GM13976 (cell line): ENCODE data around the gene MADD.

Source experiments
- DNase-seq: peaks from one replicate; pipeline ENCODE4 v3.0.0; 2012; ENCODE audit warnings: low spot score
- in situ Hi-C: fragments of 300-500 bp; cut with MboI; formaldehyde crosslinking; loops from one replicate; pipeline ENCODE4 v1.12.0; 2022; ENCODE audit warnings: low sequenced_read_pairs, mixed read lengths, inconsistent platforms; ENCODE audit not compliant: unreplicated experiment
- TF ChIP-seq, protein P1 (sequence below): IDR thresholded peaks from 2 replicates; pipeline ENCODE4 v1.5.1; 2012; ENCODE audit warnings: borderline replicate concordance, mild to moderate bottlenecking; ENCODE audit not compliant: insufficient read depth; ENCODE audit errors: extremely low read depth, missing control alignments, control extremely low read depth

MADD gene

DNA sequence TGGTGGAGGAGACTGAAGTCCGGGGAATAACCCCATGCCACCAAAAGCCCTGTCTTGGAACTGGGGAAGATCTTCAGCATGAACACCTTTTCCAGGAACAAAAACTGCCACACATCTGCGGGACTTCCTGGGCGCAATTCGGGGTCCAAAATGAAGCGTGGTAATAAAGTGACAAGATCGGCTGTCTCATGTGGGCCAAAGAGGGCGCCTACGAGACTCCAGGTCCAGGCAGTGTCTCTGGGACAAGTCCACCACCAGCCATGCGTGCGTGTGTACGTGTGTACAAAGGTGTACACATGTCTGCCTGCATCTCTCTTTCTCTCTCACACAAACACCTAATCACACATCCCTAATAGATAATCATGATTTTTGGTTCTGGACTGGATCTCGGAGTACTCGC is 91.5 kb downstream of the MADD start:
- in situ Hi-C loops: no loop called here
- TF ChIP-seq, protein P1, sequence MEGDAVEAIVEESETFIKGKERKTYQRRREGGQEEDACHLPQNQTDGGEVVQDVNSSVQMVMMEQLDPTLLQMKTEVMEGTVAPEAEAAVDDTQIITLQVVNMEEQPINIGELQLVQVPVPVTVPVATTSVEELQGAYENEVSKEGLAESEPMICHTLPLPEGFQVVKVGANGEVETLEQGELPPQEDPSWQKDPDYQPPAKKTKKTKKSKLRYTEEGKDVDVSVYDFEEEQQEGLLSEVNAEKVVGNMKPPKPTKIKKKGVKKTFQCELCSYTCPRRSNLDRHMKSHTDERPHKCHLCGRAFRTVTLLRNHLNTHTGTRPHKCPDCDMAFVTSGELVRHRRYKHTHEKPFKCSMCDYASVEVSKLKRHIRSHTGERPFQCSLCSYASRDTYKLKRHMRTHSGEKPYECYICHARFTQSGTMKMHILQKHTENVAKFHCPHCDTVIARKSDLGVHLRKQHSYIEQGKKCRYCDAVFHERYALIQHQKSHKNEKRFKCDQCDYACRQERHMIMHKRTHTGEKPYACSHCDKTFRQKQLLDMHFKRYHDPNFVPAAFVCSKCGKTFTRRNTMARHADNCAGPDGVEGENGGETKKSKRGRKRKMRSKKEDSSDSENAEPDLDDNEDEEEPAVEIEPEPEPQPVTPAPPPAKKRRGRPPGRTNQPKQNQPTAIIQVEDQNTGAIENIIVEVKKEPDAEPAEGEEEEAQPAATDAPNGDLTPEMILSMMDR: no peak
- no peak for DNase-seq

DNA sequence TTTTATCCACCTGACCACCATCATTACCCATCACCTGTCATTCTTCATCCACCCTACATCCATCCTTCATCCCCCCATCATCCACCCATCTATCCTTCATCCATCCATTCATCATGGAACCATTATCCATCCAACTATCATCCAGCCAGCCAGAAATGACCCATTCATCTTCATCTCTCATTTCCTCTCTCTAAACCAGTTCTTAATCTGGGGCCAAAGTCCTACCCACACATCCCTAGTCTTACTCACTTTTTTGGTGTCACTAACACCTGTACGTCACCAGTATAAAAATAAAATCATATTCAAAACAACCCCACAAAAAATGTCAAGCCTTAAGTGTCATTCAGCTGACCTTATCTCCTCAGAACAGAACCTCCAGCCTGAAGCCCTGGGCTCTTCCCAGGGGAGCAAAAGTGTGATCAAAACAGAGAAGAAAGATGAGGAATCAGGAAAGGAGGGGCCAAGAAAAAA is 96.1 kb downstream of the MADD start:
- TF ChIP-seq, protein P1: no peak
- DNase-seq: no peak
- in situ Hi-C loops: no loop called here

DNA sequence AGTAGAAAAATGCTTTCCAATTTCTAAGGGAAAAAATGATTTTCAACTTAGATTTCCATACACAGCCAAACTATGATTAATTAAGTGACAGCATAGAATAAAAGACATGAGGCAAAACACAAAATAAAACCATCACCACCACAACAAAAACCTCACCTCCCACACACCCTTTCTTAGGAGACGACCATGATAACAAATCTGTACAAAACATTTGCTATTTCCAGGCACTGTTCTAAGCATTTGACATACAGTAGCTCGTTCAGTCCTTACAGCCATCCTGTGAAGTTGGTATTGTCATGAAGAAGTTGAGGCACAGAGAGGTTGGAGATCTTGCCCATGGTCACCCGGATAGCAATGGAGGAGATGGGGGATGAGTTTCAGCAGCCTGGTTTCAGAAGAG is 99.7 kb downstream of the MADD start:
- in situ Hi-C loops: no loop called here
- TF ChIP-seq, protein P1: no peak
- no peak for DNase-seq

DNA sequence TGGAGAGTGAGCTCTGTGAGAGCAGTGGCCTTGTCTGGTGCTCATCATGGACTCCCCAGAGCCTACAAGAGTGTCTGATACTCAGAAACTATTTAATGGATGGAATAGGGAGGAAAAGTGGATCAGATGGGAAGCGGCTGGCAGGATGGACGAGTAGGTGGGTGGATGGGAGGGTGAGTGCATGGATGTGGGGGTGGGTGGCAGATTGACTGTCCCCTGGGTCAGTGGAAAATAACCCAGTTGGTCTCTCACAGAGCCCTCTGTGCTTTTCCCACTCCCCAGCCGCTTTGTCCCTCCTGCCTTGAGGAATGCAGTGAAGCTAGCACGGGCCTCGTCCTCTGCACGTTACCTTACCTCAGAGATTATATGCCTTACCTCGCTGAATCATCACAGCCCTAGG is 102.5 kb downstream of the MADD start:
- TF ChIP-seq, protein P1: no peak
- in situ Hi-C loops: no loop called here
- DNase-seq: no peak

DNA sequence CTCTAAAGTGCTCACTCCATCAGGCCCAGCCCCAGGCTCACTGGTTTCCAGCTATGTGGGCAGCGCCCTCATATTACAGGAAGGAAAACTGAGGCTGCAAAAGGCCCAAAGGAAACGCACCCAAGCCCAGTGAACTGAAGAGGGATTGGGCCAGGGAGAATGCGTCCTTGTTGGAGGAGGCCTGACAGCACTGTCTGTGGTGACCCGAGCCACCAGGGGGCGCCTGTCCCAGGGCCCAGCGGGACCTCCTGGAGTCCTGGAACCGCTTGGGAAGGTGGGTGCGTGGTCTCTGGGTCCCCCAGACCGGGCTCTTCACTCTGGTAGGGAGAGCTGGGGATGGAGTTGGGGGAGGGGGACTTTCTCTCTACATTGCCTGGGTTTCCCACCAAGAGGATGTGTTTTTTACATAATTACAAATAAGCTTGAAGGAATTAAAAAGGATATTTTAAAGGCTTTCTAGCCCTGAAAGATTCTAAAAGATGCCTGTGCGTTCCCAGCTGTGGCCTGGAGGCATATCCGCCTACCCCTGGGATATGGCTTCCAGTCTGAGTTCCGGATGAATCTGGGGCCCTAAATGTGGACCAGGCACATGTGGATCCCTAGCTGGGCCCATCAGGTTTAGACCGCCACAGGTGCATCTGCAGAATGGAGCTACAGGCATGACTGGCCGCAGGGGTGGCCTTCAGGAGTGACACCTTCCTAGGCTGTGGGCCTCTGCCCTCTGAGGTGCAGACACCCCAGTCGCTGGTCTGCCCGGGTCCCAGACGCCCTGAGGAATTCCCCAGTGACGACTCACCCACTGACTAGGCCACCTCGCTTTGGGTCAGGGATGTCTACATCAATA is 104.2 kb downstream of the MADD start:
- DNase-seq: peak; percentile 86
- in situ Hi-C loops: no loop called here

DNA sequence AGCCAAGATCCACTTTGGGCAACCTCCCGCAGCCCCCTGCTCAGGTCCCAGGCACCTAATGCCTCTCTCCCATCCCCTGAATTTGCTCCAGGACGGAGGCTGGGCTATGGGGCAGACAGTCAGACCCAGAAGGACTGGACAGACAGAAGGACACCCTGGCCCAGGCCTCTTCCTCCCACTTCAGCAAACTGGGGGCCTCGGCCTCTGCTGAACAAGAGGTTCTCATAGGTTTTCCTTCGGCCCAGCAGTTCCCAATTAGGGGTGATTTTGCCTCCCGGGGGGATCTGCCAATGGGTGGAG is 104.7 kb downstream of the MADD start:
- in situ Hi-C loops: no loop called here
- TF ChIP-seq, protein P1: no peak
- DNase-seq: no peak

More for the DNA sequence above, 104.2 kb downstream of the MADD start:
- TF ChIP-seq, protein P1: peak; percentile 92

DNA sequence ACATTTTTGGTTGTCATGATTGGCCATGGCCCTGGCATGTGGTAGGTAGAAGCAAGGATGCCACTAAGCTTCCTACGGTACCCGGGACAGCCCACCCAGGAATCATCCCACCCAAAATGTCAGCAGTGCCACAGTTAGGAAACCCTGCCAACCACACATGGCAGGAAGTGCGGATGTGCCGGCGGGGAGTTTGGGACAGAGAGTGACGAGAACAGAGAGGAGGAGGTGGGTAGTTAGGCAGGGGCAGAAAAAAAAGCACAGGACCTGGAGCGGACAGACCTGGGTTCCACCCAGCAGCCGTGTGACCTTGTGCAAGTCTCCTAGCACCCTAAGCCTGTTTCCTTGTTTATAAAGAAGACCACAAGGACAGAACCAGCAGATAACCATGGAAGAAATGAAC is 105.1 kb downstream of the MADD start:
- DNase-seq: no peak
- in situ Hi-C loops: no loop called here
- TF ChIP-seq, protein P1: no peak
